ENCODE data around the gene NANOS1.
A peak's percentile ranks its signal among the peaks of the same experiment; 100 is the strongest.

Gene NANOS1

GRCh38 chr10:119029613-119030420 is at the start of gene NANOS1:
NANOS1 (plus strand) TSS chr10:119029714; CDS start chr10:119029802, 88 bp downstream.
- peak within 1 kb of the TSS; percentile 31 for H3K4me3 ChIP-seq (ENCODE audit: control insufficient read depth, low read depth, low read length)
- TF ChIP-seq CTCF (conservative IDR thresholded peaks at IDR 0.05; ENCODE audit: control insufficient read depth, insufficient read depth, low read depth, low read length) = no peak
- no peak for DNase-seq (ENCODE audit: low read depth)

- DNase-seq (ENCODE audit: low read depth) = no peak
- no peak overlapping the region for H3K4me3 ChIP-seq (ENCODE audit: control insufficient read depth, low read depth, low read length)
- no peak for TF ChIP-seq CTCF (conservative IDR thresholded peaks at IDR 0.05; ENCODE audit: control insufficient read depth, insufficient read depth, low read depth, low read length)
These were observed 49.2 kb upstream of the NANOS1 start for GRCh38 chr10:118980135-118980865.

GRCh38 chr10:118980870-118981269 is 48.6 kb upstream of the NANOS1 start:
- no peak for TF ChIP-seq CTCF (conservative IDR thresholded peaks at IDR 0.05; ENCODE audit: control insufficient read depth, insufficient read depth, low read depth, low read length)
- DNase-seq (ENCODE audit: low read depth) = peak; percentile 27
- H3K4me3 ChIP-seq (ENCODE audit: control insufficient read depth, low read depth, low read length) = no peak overlapping the region

GRCh38 chr10:118981946-118982345 is 47.6 kb upstream of the NANOS1 start:
- no peak for DNase-seq (ENCODE audit: low read depth)
- no peak for TF ChIP-seq CTCF (conservative IDR thresholded peaks at IDR 0.05; ENCODE audit: control insufficient read depth, insufficient read depth, low read depth, low read length)
- no peak overlapping the region for H3K4me3 ChIP-seq (ENCODE audit: control insufficient read depth, low read depth, low read length)

GRCh38 chr10:118982366-118982765 is 47.1 kb upstream of the NANOS1 start:
- no peak overlapping the region for H3K4me3 ChIP-seq (ENCODE audit: control insufficient read depth, low read depth, low read length)
- no peak for TF ChIP-seq CTCF (conservative IDR thresholded peaks at IDR 0.05; ENCODE audit: control insufficient read depth, insufficient read depth, low read depth, low read length)
- DNase-seq (ENCODE audit: low read depth) = no peak

- no peak for DNase-seq (ENCODE audit: low read depth)
- no peak for TF ChIP-seq CTCF (conservative IDR thresholded peaks at IDR 0.05; ENCODE audit: control insufficient read depth, insufficient read depth, low read depth, low read length)
- H3K4me3 ChIP-seq (ENCODE audit: control insufficient read depth, low read depth, low read length) = no peak overlapping the region
These were observed 46.3 kb upstream of the NANOS1 start for GRCh38 chr10:118983263-118983662.

Measured in fibroblast of mammary gland (primary cell).